ENCODE data around the gene NAIP. TPM values are rescaled to one million over a fixed set of nuclear protein-coding genes. Genes with fewer than 3 reads are reported as not detected.
"Not testable (repeated sequence)": the region's sequence is repeated elsewhere in the genome, so short reads cannot be mapped to it uniquely, and the experiment has no call there.

Gene NAIP
- total and polyA plus RNA-seq, 2 of the 4 experiments (the other 2 are of a cell fraction): 1.3 to 2.2 TPM

GRCh38 chr5:70984882-70985281, 40.3 kb downstream of the NAIP start:
- H3K18ac ChIP-seq (ENCODE audit: low read depth, low read length); H3K9me1 ChIP-seq (ENCODE audit: insufficient read depth, low read length); H3K27me3 ChIP-seq (ENCODE audit: control insufficient read depth, insufficient read depth, low read length); BruUV-seq (replicated peaks); dilution Hi-C loops (cut with HindIII; ENCODE audit: low sequenced_read_pairs, unreplicated experiment); H3K56ac ChIP-seq (ENCODE audit: extremely low read depth, insufficient read depth, low read length); H3K36me3 ChIP-seq (ENCODE audit: control insufficient read depth, insufficient read depth, low read length); H4K91ac ChIP-seq (ENCODE audit: insufficient read depth, low read depth, low read length); H3K27ac ChIP-seq (ENCODE audit: insufficient read depth, low read length); H4K20me1 ChIP-seq (ENCODE audit: insufficient read depth, low read length); H2AFZ ChIP-seq (replicated peaks; ENCODE audit: low read length, poor library complexity); H3K9ac ChIP-seq (ENCODE audit: low read depth, low read length); POLR2A ChIA-PET (ENCODE audit: unreplicated experiment); H2AK9ac ChIP-seq (replicated peaks; ENCODE audit: low read depth, low read length, poor library complexity); H3K4me1 ChIP-seq (ENCODE audit: control insufficient read depth, insufficient read depth, low read length); H3K4ac ChIP-seq (ENCODE audit: low read depth, low read length); H3K79me1 ChIP-seq (ENCODE audit: low read depth in 1 of 2, low read length in 2 of 2); H2BK20ac ChIP-seq (ENCODE audit: low read depth, low read length); H3K4me2 ChIP-seq (ENCODE audit: low read depth, low read length); H3K4me3 ChIP-seq (ENCODE audit: insufficient read depth, low read depth, low read length); H2BK5ac ChIP-seq (ENCODE audit: low read depth, low read length, poor library complexity, severe bottlenecking); intact Hi-C loops (cut with micrococcal nuclease); DNase-seq; H4K5ac ChIP-seq (ENCODE audit: low read depth, low read length); H3K14ac ChIP-seq (replicated peaks; ENCODE audit: low read depth, low read length); H3K23ac ChIP-seq (ENCODE audit: low read depth, low read length); H2BK120ac ChIP-seq (ENCODE audit: low read depth, low read length); H4K8ac ChIP-seq (ENCODE audit: low read depth in 2 of 2, low read length in 2 of 2); H3K9me3 ChIP-seq (ENCODE audit: control insufficient read depth, insufficient read depth, low read length); H2AK5ac ChIP-seq (ENCODE audit: low read depth, low read length); CTCF ChIA-PET; in situ Hi-C loops (cut with MboI; ENCODE audit: low sequenced_read_pairs); ATAC-seq (ENCODE audit: low read depth); H2BK15ac ChIP-seq (ENCODE audit: low read depth, low read length): not testable (repeated sequence)
- WGBS, 2 experiments (ENCODE audit: extremely low coverage in 2 of 2, insufficient read length in 1 of 2): no CpG with 5 or more reads among the region's 10 CpGs

- H3K4me3 ChIP-seq (ENCODE audit: insufficient read depth, low read depth, low read length); H2AK9ac ChIP-seq (replicated peaks; ENCODE audit: low read depth, low read length, poor library complexity); H3K4ac ChIP-seq (ENCODE audit: low read depth, low read length); H4K5ac ChIP-seq (ENCODE audit: low read depth, low read length); H3K23ac ChIP-seq (ENCODE audit: low read depth, low read length); H2BK120ac ChIP-seq (ENCODE audit: low read depth, low read length); H3K14ac ChIP-seq (replicated peaks; ENCODE audit: low read depth, low read length); H2AFZ ChIP-seq (replicated peaks; ENCODE audit: low read length, poor library complexity); ATAC-seq (ENCODE audit: low read depth); H2BK5ac ChIP-seq (ENCODE audit: low read depth, low read length, poor library complexity, severe bottlenecking); H3K79me1 ChIP-seq (ENCODE audit: low read depth in 1 of 2, low read length in 2 of 2); BruUV-seq (replicated peaks); H4K8ac ChIP-seq (ENCODE audit: low read depth in 2 of 2, low read length in 2 of 2); H4K91ac ChIP-seq (ENCODE audit: insufficient read depth, low read depth, low read length); DNase-seq; H2AK5ac ChIP-seq (ENCODE audit: low read depth, low read length); in situ Hi-C loops (cut with MboI; ENCODE audit: low sequenced_read_pairs); H3K36me3 ChIP-seq (ENCODE audit: control insufficient read depth, insufficient read depth, low read length); H3K4me2 ChIP-seq (ENCODE audit: low read depth, low read length); H2BK20ac ChIP-seq (ENCODE audit: low read depth, low read length); dilution Hi-C loops (cut with HindIII; ENCODE audit: low sequenced_read_pairs, unreplicated experiment); H3K18ac ChIP-seq (ENCODE audit: low read depth, low read length); POLR2A ChIA-PET (ENCODE audit: unreplicated experiment); intact Hi-C loops (cut with micrococcal nuclease); H3K56ac ChIP-seq (ENCODE audit: extremely low read depth, insufficient read depth, low read length); H3K27me3 ChIP-seq (ENCODE audit: control insufficient read depth, insufficient read depth, low read length); H3K9ac ChIP-seq (ENCODE audit: low read depth, low read length); H4K20me1 ChIP-seq (ENCODE audit: insufficient read depth, low read length); CTCF ChIA-PET; H2BK15ac ChIP-seq (ENCODE audit: low read depth, low read length); H3K4me1 ChIP-seq (ENCODE audit: control insufficient read depth, insufficient read depth, low read length); H3K27ac ChIP-seq (ENCODE audit: insufficient read depth, low read length); H3K9me1 ChIP-seq (ENCODE audit: insufficient read depth, low read length); H3K9me3 ChIP-seq (ENCODE audit: control insufficient read depth, insufficient read depth, low read length): not testable (repeated sequence)
- no CpG with 5 or more reads among the region's 7 CpGs for WGBS, 2 experiments (ENCODE audit: extremely low coverage in 2 of 2, insufficient read length in 1 of 2)
These were observed 57.9 kb downstream of the NAIP start for GRCh38 chr5:70967220-70967619.

Data from IMR-90 (cell line).